GM06990 (cell line): Measurements from ENCODE around the gene NDUFB10.

Experiments
- DNase-seq: peaks from one replicate; pipeline ENCODE4 v3.0.0-alpha.2; 2011; ENCODE audit not compliant: insufficient read length; ENCODE audit errors: extremely low read depth
- H3K27me3 ChIP-seq: replicated peaks from 2 replicates; pipeline ENCODE4 v1.6.0; 2011; ENCODE audit warnings: low read length; ENCODE audit not compliant: control insufficient read depth, insufficient read depth
- H3K36me3 ChIP-seq: 2 replicates; pipeline ENCODE4 v1.5.1; 2011; ENCODE audit warnings: low read length; ENCODE audit not compliant: control insufficient read depth, insufficient read depth
- H3K4me3 ChIP-seq: replicated peaks from 2 replicates; pipeline ENCODE4 v1.5.1; 2011; ENCODE audit warnings: low read depth, mild to moderate bottlenecking, control low read depth, low read length
- CTCF ChIP-seq: IDR thresholded peaks from 2 replicates; pipeline ENCODE4 v1.5.1; 2011; ENCODE audit warnings: low read length, control low read depth, mild to moderate bottlenecking, inconsistent platforms; ENCODE audit not compliant: insufficient read depth, poor library complexity, severe bottlenecking

Gene NDUFB10

GRCh38 chr16:1914084-1914608 lies 45.2 kb upstream of the NDUFB10 start:
- no peak for TF ChIP-seq CTCF
- no peak overlapping the region for H3K4me3 ChIP-seq
- no peak for DNase-seq
- peaks cover 2% of the 10 kb centered on the region for H3K27me3 ChIP-seq
- no peaks in the 10 kb centered on the region for H3K36me3 ChIP-seq

GRCh38 chr16:1914988-1915387 lies 44.4 kb upstream of the NDUFB10 start:
- no peak for TF ChIP-seq CTCF
- DNase-seq, result no peak
- Histone ChIP-seq H3K36me3 (no peaks in the 10 kb centered on the region), H3K4me3 (no peak overlapping the region), H3K27me3 (peaks cover 2% of the 10 kb centered on the region)

GRCh38 chr16:1915732-1916639 lies 43.4 kb upstream of the NDUFB10 start:
- DNase-seq, result no peak
- H3K27me3 ChIP-seq, result peaks cover 2% of the 10 kb centered on the region
- TF ChIP-seq CTCF, result no peak
- no peak overlapping the region for H3K4me3 ChIP-seq
- no peaks in the 10 kb centered on the region for H3K36me3 ChIP-seq

GRCh38 chr16:1916640-1916990 lies 42.7 kb upstream of the NDUFB10 start:
- DNase-seq, result no peak
- H3K4me3 ChIP-seq, result no peak overlapping the region
- H3K27me3 ChIP-seq, result peaks cover 2% of the 10 kb centered on the region
- H3K36me3 ChIP-seq, result no peaks in the 10 kb centered on the region
- no peak for TF ChIP-seq CTCF

- Histone ChIP-seq H3K27me3 (peaks cover 2% of the 10 kb centered on the region), H3K4me3 (no peak overlapping the region), H3K36me3 (no peaks in the 10 kb centered on the region)
- DNase-seq, result no peak
- TF ChIP-seq CTCF, result no peak
Observed at GRCh38 chr16:1917056-1917664, 42.2 kb upstream of the NDUFB10 start.
